ENCODE data around the gene RABGAP1.

GRCh38 chr9:122940749-122941581, at the start of gene RABGAP1:
- TF ChIP-seq CTCF (IDR thresholded peaks at IDR 0.05) (no peak), POLR2AphosphoS5 (IDR thresholded peaks at IDR 0.05) (peak; percentile 80 to 92 (median 82))
